CD4-positive, alpha-beta T cell treated with Interferon alpha-2 for 1 hour (primary cell): ENCODE results near the gene ZC3H6.

Experiments
- DNase-seq, 2 donors: peaks; one replicate each; pipeline ENCODE4 v3.0.0-alpha.2; 2020 to 2022

Gene ZC3H6, protein sequence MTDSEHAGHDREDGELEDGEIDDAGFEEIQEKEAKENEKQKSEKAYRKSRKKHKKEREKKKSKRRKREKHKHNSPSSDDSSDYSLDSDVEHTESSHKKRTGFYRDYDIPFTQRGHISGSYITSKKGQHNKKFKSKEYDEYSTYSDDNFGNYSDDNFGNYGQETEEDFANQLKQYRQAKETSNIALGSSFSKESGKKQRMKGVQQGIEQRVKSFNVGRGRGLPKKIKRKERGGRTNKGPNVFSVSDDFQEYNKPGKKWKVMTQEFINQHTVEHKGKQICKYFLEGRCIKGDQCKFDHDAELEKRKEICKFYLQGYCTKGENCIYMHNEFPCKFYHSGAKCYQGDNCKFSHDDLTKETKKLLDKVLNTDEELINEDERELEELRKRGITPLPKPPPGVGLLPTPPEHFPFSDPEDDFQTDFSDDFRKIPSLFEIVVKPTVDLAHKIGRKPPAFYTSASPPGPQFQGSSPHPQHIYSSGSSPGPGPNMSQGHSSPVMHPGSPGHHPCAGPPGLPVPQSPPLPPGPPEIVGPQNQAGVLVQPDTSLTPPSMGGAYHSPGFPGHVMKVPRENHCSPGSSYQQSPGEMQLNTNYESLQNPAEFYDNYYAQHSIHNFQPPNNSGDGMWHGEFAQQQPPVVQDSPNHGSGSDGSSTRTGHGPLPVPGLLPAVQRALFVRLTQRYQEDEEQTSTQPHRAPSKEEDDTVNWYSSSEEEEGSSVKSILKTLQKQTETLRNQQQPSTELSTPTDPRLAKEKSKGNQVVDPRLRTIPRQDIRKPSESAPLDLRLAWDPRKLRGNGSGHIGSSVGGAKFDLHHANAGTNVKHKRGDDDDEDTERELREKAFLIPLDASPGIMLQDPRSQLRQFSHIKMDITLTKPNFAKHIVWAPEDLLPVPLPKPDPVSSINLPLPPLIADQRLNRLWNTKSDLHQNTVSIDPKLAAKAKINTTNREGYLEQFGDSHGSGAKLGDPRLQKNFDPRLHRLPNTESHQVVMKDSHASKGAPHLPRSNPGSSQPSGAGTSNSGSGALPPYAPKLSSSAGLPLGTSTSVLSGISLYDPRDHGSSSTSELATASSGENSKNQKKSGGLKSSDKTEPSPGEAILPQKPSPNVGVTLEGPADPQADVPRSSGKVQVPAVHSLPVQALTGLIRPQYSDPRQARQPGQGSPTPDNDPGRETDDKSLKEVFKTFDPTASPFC

GRCh38 chr2:112275311-112275886 is at the start of gene ZC3H6:
Gene ZC3H6, plus strand, starts transcription at chr2:112275597. Its CDS starts 398 bp downstream, at chr2:112275995.
- peak; percentile 97 to 100 for DNase-seq

DNA sequence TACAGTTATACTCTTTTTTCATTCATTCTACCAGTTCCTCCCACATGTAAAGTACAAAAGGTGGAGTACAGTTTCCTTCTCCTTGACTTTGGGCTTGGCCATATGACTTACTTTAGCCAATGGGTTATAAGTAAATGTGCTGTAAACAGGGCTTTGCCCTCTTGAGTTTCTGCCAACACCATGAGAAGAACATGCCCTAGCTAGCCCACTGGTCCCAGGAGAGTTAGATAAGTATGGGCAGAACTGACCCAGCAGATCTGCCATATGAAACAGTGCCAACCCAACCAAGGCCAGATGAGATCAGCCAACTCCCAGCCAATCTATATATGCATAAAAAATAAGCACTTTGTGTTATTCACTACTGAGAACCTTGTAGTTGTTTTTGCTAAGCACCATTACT is 46.0 kb upstream of the ZC3H6 start:
- DNase-seq, result no peak

DNA sequence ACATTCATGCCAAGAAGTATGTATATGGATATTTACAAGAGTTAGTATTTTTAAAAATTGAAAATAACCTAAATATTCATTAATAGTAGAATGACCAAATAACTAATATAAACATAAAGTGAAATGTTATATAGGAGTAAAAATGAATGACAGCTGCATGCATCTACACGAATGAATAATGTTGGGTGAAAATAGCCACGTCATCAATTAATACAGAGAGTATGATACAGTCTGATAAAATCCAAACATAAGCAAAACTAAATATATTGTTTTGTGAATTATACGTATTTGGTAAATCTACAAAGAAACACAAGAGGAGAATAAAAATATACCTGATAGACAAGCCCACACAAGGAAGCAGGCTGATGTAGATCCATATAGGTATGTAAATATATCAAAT is 45.0 kb upstream of the ZC3H6 start:
- DNase-seq, result no peak

DNA sequence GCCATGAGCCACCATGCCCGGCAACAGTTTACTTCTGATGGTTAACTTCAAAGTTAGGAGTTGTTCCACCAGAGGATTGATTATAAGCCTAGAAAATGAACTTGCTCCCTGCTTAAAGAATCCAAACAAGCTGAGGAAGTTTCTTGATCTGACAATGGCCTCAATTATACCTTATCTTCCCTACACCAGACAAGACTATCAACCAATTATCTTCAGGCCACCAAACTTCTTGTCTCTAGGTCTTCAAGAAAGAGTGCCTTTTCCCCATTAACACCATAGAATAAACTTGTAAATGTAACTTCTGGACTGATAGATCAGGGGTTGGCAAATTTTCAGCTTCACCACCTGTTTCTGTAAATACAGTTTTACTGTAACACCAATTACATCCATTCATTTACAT is 35.5 kb upstream of the ZC3H6 start:
- no peak for DNase-seq

DNA sequence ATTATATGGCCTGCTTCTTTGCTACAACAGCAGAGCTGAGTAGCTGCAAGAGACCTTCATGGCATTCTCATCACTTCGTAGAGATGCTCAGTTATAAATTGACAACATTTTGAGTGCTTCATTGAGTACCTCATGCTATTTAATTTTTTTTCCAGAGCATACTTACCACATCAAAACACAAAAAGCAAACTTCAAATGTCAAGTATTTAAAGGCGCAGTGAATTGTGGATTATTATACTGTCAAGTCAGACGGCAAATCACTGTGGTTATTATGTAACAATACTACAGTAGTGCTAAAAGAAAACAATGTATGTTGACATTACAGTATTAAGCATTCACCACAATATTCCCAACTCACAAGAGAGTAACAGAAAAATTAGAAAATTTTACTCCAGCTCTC is 33.0 kb upstream of the ZC3H6 start:
- DNase-seq, result no peak

GRCh38 chr2:112243233-112243632 is 32.2 kb upstream of the ZC3H6 start:
- no peak for DNase-seq

DNA sequence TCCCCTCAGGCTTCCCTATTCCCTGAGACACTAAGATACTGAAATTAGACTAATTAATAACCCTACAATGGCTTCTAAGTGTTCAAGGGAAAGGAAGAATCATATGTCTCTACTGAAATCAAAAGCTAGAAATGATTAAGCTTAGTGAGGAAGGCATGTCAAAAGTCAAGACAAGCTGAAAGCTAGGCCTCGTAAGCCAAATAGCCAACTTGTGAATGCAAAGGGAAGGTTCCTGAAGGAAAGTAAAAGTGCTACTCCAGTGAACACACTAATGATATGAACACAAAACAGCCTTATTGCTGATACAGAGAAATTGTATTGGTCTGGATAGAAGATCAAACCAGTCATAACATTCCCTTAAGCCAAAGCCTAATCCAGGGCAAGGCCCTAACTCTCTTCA is 30.5 kb upstream of the ZC3H6 start:
- no peak for DNase-seq

DNA sequence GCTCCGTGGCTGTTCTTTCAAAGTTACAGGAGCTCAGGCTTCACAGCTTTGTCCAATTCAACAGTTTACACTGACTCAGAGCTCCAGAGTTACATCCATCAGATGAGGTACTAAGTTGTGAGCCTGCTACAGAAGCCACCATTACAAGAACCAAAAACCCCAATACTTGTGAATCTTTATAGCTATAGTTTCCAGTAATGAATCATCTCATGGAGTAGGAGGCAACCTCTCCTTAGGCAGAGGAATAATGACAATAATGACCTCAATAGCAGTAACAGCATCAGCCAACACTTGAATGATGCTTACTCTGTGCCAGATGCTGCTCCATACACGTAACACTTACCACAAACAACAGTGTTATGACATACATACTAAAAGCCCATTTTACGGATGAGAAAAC is 24.1 kb upstream of the ZC3H6 start:
- DNase-seq, result no peak

DNA sequence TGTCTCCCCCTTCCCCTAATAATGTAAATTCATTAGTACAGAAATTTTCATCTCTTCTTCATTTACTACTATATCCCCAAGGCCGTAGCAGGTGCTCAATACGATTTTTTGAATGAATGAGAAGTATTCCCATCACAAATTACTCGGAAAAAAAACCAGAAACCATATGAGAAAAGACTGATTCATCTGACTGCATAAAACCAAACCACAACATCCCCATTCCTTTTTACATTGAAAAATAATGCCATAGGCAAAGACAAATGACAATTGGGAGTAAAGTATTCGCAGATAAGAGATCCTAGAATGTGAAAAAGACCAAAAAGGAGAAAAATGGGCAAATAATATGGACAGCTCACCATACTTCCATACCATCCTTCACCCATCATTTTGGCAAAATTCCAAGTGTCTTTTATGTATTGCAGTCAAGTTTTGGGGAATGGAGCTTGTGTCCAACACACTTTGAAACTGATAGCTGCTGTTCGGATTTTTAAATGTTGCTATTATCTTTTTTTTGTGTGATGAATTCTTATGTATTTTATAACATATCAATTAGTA is 22.1 kb upstream of the ZC3H6 start:
- no peak for DNase-seq

- DNase-seq, result peak; percentile 96
Measured at GRCh38 chr2:112254466-112255240, 20.7 kb upstream of the ZC3H6 start, which contains the start of gene ZC3H8. Gene ZC3H8, minus strand, starts transcription at chr2:112255042. Its CDS starts 61 bp downstream, at chr2:112254981.

GRCh38 chr2:112255875-112256274 is 19.5 kb upstream of the ZC3H6 start:
- no peak for DNase-seq

- no peak for DNase-seq
Measured at GRCh38 chr2:112256654-112257053, 18.7 kb upstream of the ZC3H6 start.

GRCh38 chr2:112257575-112257974 is 17.8 kb upstream of the ZC3H6 start:
- no peak for DNase-seq

- DNase-seq, result peak; percentile 83 to 87
Measured at GRCh38 chr2:112259509-112260294, 15.7 kb upstream of the ZC3H6 start.

DNA sequence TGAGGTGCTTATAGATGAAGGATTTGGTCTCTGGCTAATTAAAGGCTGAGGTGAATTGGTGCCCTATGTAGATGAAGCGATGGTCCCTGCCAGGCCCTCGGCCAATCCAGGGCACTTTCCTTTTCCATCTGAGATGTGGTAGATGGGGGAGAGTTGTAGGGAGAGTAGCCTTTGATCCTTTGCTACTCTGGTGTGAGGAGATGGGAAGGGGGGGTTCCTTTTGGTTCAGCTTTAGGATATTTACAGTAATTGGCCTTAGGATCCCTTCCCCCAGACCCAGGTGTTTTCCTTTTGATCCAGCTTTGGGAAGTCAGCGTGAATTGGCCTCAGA is 15.1 kb upstream of the ZC3H6 start:
- no peak for DNase-seq

DNA sequence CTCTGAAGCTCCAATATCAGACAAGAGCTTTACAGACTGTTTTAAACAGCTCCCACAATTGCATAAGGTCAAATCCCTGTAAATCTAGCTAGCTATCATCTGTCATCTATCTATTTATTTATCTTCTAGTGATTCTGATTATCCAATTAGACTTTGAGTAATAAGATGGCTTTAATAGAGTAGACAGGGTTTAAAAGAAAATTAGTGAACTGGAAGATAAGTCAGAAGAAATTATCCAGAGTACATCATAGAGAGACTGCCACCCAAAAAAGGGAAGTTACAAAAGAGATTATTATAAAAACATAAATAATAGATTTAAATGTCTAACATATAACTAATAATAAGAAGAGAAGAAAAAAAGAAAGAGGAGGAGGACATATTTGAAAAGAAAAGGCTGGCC is 12.5 kb upstream of the ZC3H6 start:
- DNase-seq, result no peak

- no peak for DNase-seq
Measured at GRCh38 chr2:112268547-112268946, 6.8 kb upstream of the ZC3H6 start.

DNA sequence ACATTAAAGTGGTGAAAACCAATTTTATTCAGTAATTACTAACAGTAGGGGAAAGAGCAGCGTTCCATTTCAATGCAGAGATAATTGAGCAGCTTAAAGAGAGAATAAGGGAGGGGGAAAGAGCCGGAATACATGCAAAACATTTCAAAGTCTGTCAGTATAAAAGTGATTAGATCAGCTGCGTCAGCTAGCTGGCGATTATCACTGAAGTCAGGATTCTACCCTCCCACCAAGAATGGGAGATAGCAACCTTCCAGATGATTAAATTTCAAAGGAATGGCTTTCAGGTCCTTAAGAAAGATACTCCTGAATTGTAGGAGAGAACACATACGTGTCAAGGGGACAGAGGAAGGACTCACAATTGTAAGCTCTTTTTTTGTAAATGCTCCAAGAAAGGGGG is 2.7 kb upstream of the ZC3H6 start:
- no peak for DNase-seq

DNA sequence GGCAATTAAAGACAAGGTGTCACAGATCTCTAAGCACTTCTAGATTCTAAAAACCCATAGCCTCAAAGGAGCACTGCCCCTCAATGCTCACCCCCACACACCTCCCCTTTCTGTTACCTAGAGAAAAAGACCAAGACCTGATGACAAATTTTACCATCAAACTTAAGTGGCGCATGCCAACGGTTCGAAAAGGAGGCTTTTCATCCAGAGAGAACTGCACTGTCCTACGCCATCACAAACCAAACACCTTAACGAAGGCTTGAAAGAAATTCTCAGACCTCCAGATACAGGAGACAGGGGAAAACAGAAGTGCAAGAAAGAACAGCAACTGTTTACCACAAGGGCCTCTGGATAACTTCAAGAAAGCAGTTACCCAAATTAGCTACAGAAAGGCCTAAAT is 2.0 kb upstream of the ZC3H6 start:
- no peak for DNase-seq

- DNase-seq, result peak; percentile 80 to 85
Measured at GRCh38 chr2:112275887-112276773, 733 bp downstream of the ZC3H6 start.
